HG02981 (cell line): Measurements from ENCODE around the gene DNAL1.

Source experiments
- ATAC-seq: cut with Tn5 transposase; IDR thresholded peaks from one replicate; pipeline ENCODE4 v1.9.1; 2021; ENCODE audit warnings: mild to moderate bottlenecking, moderate library complexity; ENCODE audit not compliant: unreplicated experiment

DNAL1 gene

GRCh38 chr14:73722581-73722980 lies 77.8 kb downstream of the DNAL1 start:
- ATAC-seq, result no peak

- peak; percentile 71 for ATAC-seq
Measured at GRCh38 chr14:73723406-73723796, 78.6 kb downstream of the DNAL1 start.

GRCh38 chr14:73723797-73724661 lies 79.2 kb downstream of the DNAL1 start:
- peak; percentile 18 for ATAC-seq

GRCh38 chr14:73724696-73725095 lies 79.9 kb downstream of the DNAL1 start:
- ATAC-seq, result no peak

DNA sequence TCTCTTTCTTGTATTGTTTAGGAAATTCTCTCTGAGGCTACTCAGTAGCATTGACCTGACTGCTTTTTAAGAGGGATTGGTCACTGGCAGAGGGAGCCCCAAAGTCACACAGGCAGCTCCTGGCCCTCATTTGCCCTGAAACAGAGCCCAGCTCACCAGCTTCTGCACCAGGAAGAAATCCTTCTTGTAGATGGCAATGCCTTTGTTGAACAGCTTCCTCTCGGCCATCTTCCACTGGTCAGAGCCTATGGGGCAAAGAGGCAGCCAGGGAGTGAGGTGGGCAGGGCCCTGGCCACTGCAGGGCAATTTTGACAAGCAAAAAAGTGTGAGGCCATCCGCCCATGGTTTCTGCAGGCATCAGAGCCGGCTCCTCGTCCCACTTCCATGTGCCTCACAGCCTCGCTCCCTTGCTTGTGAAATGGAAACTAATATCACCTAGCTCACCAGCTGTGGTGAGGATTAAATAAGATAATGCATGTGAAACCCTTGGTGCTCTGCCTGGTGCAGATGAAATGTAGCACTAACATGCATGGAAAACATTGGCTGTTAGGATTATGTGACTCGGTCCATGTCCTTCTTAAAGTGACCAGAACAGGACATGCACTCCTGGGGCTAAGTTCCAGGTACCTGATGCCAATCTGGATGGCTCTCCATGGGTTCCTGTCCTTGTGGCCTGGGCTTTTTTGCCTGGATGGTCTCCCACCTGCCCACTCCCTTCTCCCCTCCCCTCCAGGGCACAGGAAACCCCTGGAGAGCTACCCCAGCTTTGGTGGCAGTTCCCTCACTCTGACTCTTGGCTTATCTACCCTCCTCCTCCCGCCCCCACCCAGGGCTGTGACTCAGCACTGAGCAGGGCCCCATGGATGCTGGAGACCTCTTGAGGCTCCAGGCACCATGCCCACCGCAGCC lies 80.6 kb downstream of the DNAL1 start:
- no peak for ATAC-seq

DNA sequence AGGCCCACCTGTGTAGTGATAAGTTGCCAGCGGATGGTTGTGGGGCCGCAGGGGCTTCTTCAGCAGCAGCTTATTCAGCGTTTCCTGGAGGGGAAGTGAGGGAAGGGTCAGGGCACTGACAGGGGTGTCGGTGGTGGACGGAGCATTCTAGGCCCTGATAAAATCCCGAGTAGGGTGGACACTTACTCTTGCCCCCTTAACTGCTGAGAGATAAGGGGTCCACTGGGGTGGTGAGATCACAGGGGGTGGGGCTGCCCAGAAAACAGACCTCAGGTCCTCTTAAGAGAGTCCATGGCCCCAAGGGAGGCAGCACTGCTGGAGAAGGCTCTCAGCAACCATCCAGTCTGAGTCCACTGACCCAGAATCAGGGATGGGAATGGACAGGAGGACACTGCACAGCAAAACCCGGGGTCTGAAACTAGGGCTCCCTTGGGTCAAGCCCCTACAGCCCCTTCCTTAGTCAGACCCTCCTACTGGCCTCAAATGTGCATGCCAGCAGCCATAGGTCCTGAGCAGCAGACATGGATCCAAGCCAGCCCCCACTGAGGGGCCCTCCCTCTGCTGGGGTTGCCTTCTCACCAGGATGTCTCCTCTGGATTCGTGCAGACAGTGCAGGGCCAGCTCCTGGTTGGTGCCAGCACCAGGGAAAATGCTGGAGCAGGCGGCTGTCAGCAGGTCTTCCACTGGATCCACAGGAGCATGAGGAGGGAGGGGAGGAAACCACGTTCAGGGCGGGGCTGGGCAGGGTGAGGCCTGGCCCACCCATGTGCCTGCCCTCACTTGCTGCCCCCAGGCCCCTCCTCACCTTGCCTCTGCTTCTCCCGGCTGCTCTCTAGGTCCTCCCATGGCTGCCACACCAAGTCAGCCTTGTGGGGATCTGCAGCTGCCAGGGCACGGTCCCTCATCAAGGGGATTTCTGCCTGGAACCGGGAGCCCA lies 81.5 kb downstream of the DNAL1 start:
- no peak for ATAC-seq

GRCh38 chr14:73727166-73727565 lies 82.4 kb downstream of the DNAL1 start:
- ATAC-seq, result no peak

- ATAC-seq, result no peak
Measured at GRCh38 chr14:73728717-73729330, 84.0 kb downstream of the DNAL1 start.

DNA sequence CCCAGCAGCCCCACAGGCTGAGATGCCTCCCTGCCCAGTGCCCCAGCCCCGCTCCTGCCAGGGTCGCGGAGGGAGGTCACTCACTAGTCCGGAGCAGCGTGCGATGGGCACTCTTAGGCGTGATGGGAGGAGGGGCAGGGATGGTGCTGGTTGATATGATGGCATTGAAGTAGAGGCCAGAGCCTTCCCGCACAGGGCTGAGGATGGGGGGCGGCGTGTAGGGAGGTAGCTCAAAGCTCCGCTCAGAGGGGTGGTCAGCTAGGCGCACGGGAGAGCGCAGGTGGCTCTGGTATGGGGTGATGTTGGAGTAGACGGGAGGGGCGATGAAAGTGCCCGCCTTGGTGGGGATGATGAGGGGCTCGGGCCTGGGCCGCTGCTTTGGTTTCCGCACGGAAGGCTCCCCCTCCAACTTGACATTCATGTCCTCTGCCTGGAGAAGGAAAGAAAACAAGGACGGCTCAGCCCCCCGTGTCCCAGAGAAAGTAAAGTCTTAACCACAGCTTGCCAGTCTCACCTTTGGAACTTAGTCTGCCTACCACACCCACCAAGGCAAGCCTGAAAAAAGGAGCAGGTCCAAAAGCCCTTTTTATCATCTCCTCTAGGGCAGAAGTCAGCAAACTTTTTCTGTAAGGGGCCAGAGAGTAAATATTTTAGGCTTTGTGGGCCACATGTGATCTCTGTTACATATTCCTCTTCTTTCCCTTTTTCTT lies 84.9 kb downstream of the DNAL1 start:
- ATAC-seq, result no peak

DNA sequence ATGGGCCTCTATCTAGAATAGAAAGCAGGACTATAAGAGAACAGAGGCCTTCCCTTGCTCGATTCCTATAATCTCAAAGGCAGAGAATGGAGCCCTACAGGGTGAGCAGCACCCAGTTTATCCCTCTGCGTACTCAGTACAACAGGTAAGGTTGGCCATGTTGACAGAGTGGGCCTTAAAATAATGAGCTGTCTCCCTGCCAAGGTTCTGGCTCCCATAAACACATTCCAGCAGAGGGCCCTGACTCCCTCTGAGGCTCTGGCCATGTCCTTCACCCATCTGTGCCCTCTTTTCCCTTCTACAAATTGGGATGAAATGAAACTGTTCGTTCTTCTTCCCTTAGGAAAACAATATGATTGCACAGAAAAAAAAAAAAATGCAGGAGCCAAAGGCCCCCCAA lies 86.3 kb downstream of the DNAL1 start:
- ATAC-seq, result no peak

- no peak for ATAC-seq
Measured at GRCh38 chr14:73732006-73732405, 87.2 kb downstream of the DNAL1 start.

GRCh38 chr14:73736842-73737241 lies 92.1 kb downstream of the DNAL1 start:
- ATAC-seq, result no peak

- ATAC-seq, result no peak
Measured at GRCh38 chr14:73738518-73739173, 93.9 kb downstream of the DNAL1 start.

DNA sequence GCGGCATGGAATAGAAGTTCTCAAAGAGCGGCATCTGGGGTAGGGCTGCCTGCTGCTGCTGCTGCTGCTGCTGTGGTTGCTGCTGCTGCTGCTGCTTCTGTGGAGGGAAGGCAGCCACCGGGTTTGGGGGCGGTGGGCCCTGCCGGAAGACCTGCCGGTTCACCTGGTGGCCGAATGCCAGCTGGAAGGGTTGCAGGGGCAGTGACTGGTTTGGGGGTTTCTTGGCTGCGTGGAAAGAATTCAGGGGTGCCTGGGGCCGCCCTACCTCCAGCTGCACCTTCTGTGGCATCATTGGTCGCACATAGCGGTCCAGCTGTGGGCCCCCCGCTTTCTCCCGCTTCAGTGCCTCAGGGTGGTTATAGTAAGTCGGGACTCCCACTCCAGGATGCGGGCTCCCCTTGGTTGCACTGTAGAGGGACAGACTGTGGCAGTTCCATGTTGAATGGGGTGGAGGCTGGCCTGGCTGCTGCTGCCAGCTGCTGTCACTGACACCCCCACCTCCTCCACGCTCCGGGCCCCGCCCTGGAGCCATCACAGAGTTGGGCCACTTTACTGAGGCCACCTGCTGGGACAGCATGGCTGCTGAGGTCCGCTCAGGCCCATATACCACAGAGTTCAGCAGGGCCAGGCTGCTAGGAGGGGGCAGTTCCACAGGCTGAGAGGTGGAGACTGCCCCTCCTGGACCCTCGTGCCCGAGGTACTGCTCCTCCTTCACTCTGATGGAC lies 94.5 kb downstream of the DNAL1 start:
- no peak for ATAC-seq

DNA sequence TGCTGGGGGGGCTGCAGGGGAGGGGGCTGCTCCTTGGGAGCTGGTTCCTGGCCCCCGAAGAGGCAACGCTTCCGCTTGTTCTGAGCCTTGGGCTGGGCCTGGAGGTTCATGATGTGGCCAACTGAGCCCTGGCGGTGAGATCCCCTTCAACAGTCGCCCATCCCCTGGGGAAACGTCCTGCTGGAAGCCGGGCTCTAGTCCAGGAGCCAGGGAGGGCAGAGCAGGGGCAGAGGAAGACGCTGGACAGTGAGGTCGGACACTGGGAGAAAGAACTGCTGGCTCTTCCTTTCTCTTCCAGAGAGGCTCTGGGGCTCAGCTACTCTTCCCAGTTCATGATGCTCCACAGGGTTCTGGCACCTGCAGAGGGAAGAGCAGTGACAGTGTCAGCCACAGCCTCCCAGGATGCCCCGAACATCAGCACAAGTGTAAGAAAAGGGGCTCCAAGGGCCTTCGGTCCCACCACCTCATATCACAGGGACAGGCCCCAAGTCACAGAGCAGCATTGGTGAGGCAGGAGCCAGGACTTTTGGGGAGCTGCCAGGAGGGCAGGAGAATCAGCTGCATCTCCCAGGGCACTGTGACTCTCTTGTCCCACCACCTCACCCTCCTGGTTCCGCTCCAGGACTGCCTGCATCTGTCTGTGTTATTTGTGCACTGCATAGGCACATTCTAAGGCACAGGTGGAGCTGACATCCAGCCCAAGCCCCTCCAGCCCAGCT lies 95.3 kb downstream of the DNAL1 start:
- ATAC-seq, result no peak

DNA sequence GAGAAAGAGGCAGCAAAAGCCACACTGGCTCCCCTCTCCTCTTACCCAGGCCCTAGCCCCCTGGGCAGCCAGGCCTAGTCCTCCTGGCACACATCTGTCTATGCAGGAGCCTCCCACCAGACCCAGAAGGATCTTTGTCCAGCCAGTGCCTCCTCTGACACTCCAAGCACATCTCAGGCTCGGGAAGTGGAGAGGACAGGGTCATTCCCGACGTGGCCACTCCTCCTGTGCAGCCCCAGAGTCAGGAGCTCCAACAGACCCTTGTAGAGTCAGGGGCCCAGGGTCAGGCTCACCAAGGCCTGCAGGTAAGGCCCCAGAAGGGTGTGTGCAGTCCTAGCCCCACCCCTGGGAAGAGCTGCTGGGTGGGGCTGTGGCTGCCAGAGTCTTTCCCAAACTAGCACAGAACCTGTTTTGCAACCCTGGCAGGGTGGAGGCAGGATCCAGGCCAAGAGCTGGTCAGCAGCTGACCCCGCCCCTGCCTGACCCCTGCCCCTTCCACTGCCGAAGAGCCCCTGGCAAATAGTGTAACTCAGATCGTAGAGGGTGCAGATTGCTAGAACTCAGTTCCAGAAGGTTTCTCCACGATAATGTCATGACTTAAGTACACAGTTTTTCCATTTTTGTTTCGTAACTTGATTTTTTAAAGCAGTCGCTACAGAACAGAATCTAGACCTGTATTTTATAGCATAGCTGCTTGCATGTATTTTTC lies 96.0 kb downstream of the DNAL1 start:
- no peak for ATAC-seq

DNA sequence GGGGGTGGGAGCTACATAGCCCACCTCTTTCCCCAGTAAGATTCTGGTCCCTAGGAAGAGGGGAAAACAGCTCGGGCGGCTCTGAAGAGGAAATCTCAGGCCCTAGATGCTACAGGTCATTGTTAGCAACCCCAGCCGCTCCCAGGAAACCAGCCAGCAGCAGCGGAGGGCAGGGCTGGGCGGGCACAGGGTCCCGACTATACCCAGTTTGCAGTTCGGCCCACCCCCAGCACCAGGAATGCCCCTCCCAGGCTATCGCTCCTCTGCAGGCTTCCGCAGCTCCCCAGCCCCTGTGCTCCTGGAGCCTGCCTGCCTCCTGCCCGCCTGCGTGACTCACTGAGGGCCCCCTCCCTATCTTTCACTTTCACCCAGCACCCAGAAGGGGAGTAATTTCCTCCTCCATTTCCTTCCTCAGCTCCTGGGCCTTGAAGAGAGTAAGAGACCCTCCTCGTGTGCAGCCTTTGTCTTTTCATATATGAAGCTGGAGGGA lies 96.6 kb downstream of the DNAL1 start:
- ATAC-seq, result peak; percentile 38
